Measurements from ENCODE around the gene CCDC187. TPM values are rescaled to one million over a fixed set of nuclear protein-coding genes. Genes with fewer than 3 reads are reported as not detected.

The CCDC187 gene
- total RNA-seq, 1 donor from 2014 or later = not detected

- no peak for DNase-seq (ENCODE audit: extremely low spot score in 2 of 2)
- TF ChIP-seq CTCF (IDR thresholded peaks at IDR 0.05) = no peak
- no peak for TF ChIP-seq POLR2A (IDR thresholded peaks at IDR 0.05)
- TF ChIP-seq POLR2AphosphoS5 (IDR thresholded peaks at IDR 0.05; ENCODE audit: insufficient read depth in 1 of 2, low read depth in 1 of 2) = no peak
- Histone ChIP-seq H3K36me3 (no peaks in the 10 kb centered on the region), H3K4me3 (no peak overlapping the region), H3K27ac (no peak overlapping the region), H3K9me3 (no peaks in the 10 kb centered on the region), H3K27me3 (no peaks in the 10 kb centered on the region), H3K4me1 (no peaks in the 10 kb centered on the region)
- intact Hi-C loops (cut with DNase I) = loop anchor here (10.0 kb wide), 2 partner anchors 48 to 88 kb away; partner anchors contain the start of genes DNLZ and SNAPC4
These were observed 12.4 kb upstream of the CCDC187 start for GRCh38 chr9:136316271-136316751.

- TF ChIP-seq CTCF (IDR thresholded peaks at IDR 0.05) (no peak), POLR2A (IDR thresholded peaks at IDR 0.05) (no peak), POLR2AphosphoS5 (IDR thresholded peaks at IDR 0.05; ENCODE audit: insufficient read depth in 1 of 2, low read depth in 1 of 2) (no peak)
- no peak for DNase-seq (ENCODE audit: extremely low spot score in 2 of 2)
- Histone ChIP-seq H3K9me3 (no peaks in the 10 kb centered on the region), H3K27me3 (no peaks in the 10 kb centered on the region), H3K4me3 (no peak overlapping the region), H3K36me3 (no peaks in the 10 kb centered on the region), H3K4me1 (no peaks in the 10 kb centered on the region), H3K27ac (no peak overlapping the region)
- intact Hi-C loops (cut with DNase I) = loop anchor here (10.0 kb wide), 2 partner anchors 50 to 90 kb away; partner anchors contain the start of genes DNLZ and SNAPC4
These were observed 11.1 kb upstream of the CCDC187 start for GRCh38 chr9:136314944-136315343.

- H3K4me1 ChIP-seq = no peaks in the 10 kb centered on the region
- H3K9me3 ChIP-seq = no peaks in the 10 kb centered on the region
- TF ChIP-seq POLR2A (IDR thresholded peaks at IDR 0.05) (no peak), CTCF (IDR thresholded peaks at IDR 0.05) (no peak), POLR2AphosphoS5 (IDR thresholded peaks at IDR 0.05; ENCODE audit: insufficient read depth in 1 of 2, low read depth in 1 of 2) (no peak)
- DNase-seq (ENCODE audit: extremely low spot score in 2 of 2) = no peak
- intact Hi-C loops (cut with DNase I) = loop anchor here (10.0 kb wide), 2 partner anchors 51 to 91 kb away; partner anchors contain the start of genes DNLZ and SNAPC4
- H3K4me3 ChIP-seq = no peak overlapping the region
- no peaks in the 10 kb centered on the region for H3K27me3 ChIP-seq
- H3K27ac ChIP-seq = no peak overlapping the region
- H3K36me3 ChIP-seq = no peaks in the 10 kb centered on the region
These were observed 10.1 kb upstream of the CCDC187 start for GRCh38 chr9:136314056-136314416.

GRCh38 chr9:136313111-136314055 lies 9.5 kb upstream of the CCDC187 start:
- intact Hi-C loops (cut with DNase I) = loop anchor here (10.0 kb wide), 2 partner anchors 51 to 91 kb away; partner anchors contain the start of genes DNLZ and SNAPC4
- no peak for DNase-seq (ENCODE audit: extremely low spot score in 2 of 2)
- Histone ChIP-seq H3K4me3 (no peak overlapping the region), H3K27me3 (no peaks in the 10 kb centered on the region), H3K9me3 (no peaks in the 10 kb centered on the region), H3K36me3 (no peaks in the 10 kb centered on the region), H3K4me1 (no peaks in the 10 kb centered on the region), H3K27ac (no peak overlapping the region)
- no peak for TF ChIP-seq CTCF (IDR thresholded peaks at IDR 0.05)
- no peak for TF ChIP-seq POLR2AphosphoS5 (IDR thresholded peaks at IDR 0.05; ENCODE audit: insufficient read depth in 1 of 2, low read depth in 1 of 2)
- TF ChIP-seq POLR2A (IDR thresholded peaks at IDR 0.05) = no peak
